HEK293 (cell line): Measurements from ENCODE around the gene DYNLT2B.

Experiments
- ATF2 ChIP-seq: fragments of 450-650 bp; formaldehyde crosslinking; IDR thresholded peaks from 2 replicates; pipeline ENCODE4 v1.5.1; 2016; ENCODE audit warnings: missing biosample characterization, missing genetic modification characterization, low read depth
- MYNN ChIP-seq: fragments of 450-650 bp; formaldehyde crosslinking; IDR thresholded peaks from 2 replicates; pipeline ENCODE4 v1.5.1; 2016; ENCODE audit warnings: missing biosample characterization, missing genetic modification characterization, borderline replicate concordance
- ZFP3 ChIP-seq: fragments of 450-650 bp; formaldehyde crosslinking; IDR thresholded peaks from 2 replicates; pipeline ENCODE4 v1.5.1; 2016; ENCODE audit warnings: low read depth, missing biosample characterization, missing genetic modification characterization
- ZNF112 ChIP-seq: fragments of 450-650 bp; formaldehyde crosslinking; IDR thresholded peaks from 2 replicates; pipeline ENCODE4 v1.5.0; 2017; ENCODE audit warnings: missing biosample characterization, missing genetic modification characterization
- ZNF140 ChIP-seq: fragments of 450-650 bp; formaldehyde crosslinking; IDR thresholded peaks from 2 replicates; pipeline ENCODE4 v1.5.1; 2016; ENCODE audit warnings: missing biosample characterization, missing genetic modification characterization
- ZNF155 ChIP-seq: fragments of 450-650 bp; formaldehyde crosslinking; IDR thresholded peaks from 2 replicates; pipeline ENCODE4 v1.5.1; 2016; ENCODE audit warnings: missing biosample characterization, missing genetic modification characterization
- ZNF184 ChIP-seq: fragments of 450-650 bp; IDR thresholded peaks from 2 replicates; pipeline ENCODE4 v1.5.1; 2018; ENCODE audit warnings: missing biosample characterization, mild to moderate bottlenecking, missing genetic modification characterization
- ZNF24 ChIP-seq: fragments of 450-650 bp; formaldehyde crosslinking; IDR thresholded peaks from 2 replicates; pipeline ENCODE4 v1.5.1; 2016; ENCODE audit warnings: missing biosample characterization, missing genetic modification characterization
- ZNF26 ChIP-seq: fragments of 450-650 bp; formaldehyde crosslinking; IDR thresholded peaks from 2 replicates; pipeline ENCODE4 v1.5.1; 2016; ENCODE audit warnings: missing biosample characterization, missing genetic modification characterization
- ZNF311 ChIP-seq: fragments of 450-650 bp; formaldehyde crosslinking; IDR thresholded peaks from 2 replicates; pipeline ENCODE4 v1.5.1; 2017; ENCODE audit warnings: missing biosample characterization, missing genetic modification characterization, borderline replicate concordance
- ZNF362 ChIP-seq: fragments of 450-650 bp; formaldehyde crosslinking; IDR thresholded peaks from 2 replicates; pipeline ENCODE4 v1.5.1; 2016; ENCODE audit warnings: missing biosample characterization, missing genetic modification characterization
- ZNF544 ChIP-seq: fragments of 450-650 bp; formaldehyde crosslinking; IDR thresholded peaks from 2 replicates; pipeline ENCODE4 v1.5.0; 2017; ENCODE audit warnings: missing biosample characterization, missing genetic modification characterization
- ZNF600 ChIP-seq: fragments of 450-650 bp; formaldehyde crosslinking; IDR thresholded peaks from 2 replicates; pipeline ENCODE4 v1.5.1; 2016; ENCODE audit warnings: missing biosample characterization, missing genetic modification characterization
- ZNF670 ChIP-seq: fragments of 450-650 bp; formaldehyde crosslinking; IDR thresholded peaks from 2 replicates; pipeline ENCODE4 v1.5.1; 2016; ENCODE audit warnings: missing biosample characterization, missing genetic modification characterization, low read depth
- ZSCAN18 ChIP-seq: fragments of 450-650 bp; formaldehyde crosslinking; IDR thresholded peaks from 2 replicates; pipeline ENCODE4 v1.5.1; 2016; ENCODE audit warnings: missing biosample characterization, missing genetic modification characterization
- ZSCAN4 ChIP-seq: fragments of 450-650 bp; formaldehyde crosslinking; IDR thresholded peaks from 2 replicates; pipeline ENCODE4 v1.5.1; 2017; ENCODE audit warnings: missing biosample characterization, missing genetic modification characterization
- TF ChIP-seq, protein P1 (sequence below): fragments of 450-650 bp; formaldehyde crosslinking; IDR thresholded peaks from 2 replicates; pipeline ENCODE4 v1.5.1; 2016; ENCODE audit warnings: missing biosample characterization, missing genetic modification characterization
- TF ChIP-seq, protein P2 (sequence below): fragments of 450-650 bp; formaldehyde crosslinking; IDR thresholded peaks from 2 replicates; pipeline ENCODE4 v1.5.1; 2017; ENCODE audit warnings: missing biosample characterization, missing genetic modification characterization
- TF ChIP-seq, protein P3 (sequence below): fragments of 450-650 bp; formaldehyde crosslinking; IDR thresholded peaks from 2 replicates; pipeline ENCODE4 v1.5.1; 2016; ENCODE audit warnings: missing biosample characterization, missing genetic modification characterization, borderline replicate concordance
- TF ChIP-seq, protein P4 (sequence below): fragments of 450-650 bp; formaldehyde crosslinking; IDR thresholded peaks from 2 replicates; pipeline ENCODE4 v1.5.1; 2016; ENCODE audit warnings: missing biosample characterization, missing genetic modification characterization

The DYNLT2B gene

GRCh38 chr3:196287440-196288140, 30.4 kb downstream of the DYNLT2B start, which contains the start of gene PCYT1A (continued):
- TF ChIP-seq ZSCAN18 (tag by site-specific recombination) (no peak), ZNF155 (tag by site-specific recombination) (no peak), ZNF670 (tag by site-specific recombination) (no peak), ZNF24 (tag by site-specific recombination) (peak; percentile 64), ZNF311 (tag by site-specific recombination) (no peak), ZNF544 (tag by site-specific recombination) (no peak), ZSCAN4 (tag by site-specific recombination) (peak; percentile 20; the same call in 1 of the 2 replicates), ZNF140 (tag by site-specific recombination) (no peak), ZNF112 (tag by site-specific recombination) (no peak), MYNN (tag by site-specific recombination) (no peak), ZNF26 (tag by site-specific recombination) (no peak), ZFP3 (tag by site-specific recombination) (no peak), ZNF362 (tag by site-specific recombination) (no peak), ATF2 (no peak), ZNF184 (tag by site-specific recombination) (no peak), ZNF600 (peak; percentile 96)
- TF ChIP-seq, protein P1, sequence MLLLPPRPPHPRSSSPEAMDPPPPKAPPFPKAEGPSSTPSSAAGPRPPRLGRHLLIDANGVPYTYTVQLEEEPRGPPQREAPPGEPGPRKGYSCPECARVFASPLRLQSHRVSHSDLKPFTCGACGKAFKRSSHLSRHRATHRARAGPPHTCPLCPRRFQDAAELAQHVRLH: peak; percentile 93
- TF ChIP-seq, protein P2, sequence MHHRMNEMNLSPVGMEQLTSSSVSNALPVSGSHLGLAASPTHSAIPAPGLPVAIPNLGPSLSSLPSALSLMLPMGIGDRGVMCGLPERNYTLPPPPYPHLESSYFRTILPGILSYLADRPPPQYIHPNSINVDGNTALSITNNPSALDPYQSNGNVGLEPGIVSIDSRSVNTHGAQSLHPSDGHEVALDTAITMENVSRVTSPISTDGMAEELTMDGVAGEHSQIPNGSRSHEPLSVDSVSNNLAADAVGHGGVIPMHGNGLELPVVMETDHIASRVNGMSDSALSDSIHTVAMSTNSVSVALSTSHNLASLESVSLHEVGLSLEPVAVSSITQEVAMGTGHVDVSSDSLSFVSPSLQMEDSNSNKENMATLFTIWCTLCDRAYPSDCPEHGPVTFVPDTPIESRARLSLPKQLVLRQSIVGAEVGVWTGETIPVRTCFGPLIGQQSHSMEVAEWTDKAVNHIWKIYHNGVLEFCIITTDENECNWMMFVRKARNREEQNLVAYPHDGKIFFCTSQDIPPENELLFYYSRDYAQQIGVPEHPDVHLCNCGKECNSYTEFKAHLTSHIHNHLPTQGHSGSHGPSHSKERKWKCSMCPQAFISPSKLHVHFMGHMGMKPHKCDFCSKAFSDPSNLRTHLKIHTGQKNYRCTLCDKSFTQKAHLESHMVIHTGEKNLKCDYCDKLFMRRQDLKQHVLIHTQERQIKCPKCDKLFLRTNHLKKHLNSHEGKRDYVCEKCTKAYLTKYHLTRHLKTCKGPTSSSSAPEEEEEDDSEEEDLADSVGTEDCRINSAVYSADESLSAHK: peak; percentile 16; the same call in 1 of the 2 replicates
- TF ChIP-seq, protein P3, sequence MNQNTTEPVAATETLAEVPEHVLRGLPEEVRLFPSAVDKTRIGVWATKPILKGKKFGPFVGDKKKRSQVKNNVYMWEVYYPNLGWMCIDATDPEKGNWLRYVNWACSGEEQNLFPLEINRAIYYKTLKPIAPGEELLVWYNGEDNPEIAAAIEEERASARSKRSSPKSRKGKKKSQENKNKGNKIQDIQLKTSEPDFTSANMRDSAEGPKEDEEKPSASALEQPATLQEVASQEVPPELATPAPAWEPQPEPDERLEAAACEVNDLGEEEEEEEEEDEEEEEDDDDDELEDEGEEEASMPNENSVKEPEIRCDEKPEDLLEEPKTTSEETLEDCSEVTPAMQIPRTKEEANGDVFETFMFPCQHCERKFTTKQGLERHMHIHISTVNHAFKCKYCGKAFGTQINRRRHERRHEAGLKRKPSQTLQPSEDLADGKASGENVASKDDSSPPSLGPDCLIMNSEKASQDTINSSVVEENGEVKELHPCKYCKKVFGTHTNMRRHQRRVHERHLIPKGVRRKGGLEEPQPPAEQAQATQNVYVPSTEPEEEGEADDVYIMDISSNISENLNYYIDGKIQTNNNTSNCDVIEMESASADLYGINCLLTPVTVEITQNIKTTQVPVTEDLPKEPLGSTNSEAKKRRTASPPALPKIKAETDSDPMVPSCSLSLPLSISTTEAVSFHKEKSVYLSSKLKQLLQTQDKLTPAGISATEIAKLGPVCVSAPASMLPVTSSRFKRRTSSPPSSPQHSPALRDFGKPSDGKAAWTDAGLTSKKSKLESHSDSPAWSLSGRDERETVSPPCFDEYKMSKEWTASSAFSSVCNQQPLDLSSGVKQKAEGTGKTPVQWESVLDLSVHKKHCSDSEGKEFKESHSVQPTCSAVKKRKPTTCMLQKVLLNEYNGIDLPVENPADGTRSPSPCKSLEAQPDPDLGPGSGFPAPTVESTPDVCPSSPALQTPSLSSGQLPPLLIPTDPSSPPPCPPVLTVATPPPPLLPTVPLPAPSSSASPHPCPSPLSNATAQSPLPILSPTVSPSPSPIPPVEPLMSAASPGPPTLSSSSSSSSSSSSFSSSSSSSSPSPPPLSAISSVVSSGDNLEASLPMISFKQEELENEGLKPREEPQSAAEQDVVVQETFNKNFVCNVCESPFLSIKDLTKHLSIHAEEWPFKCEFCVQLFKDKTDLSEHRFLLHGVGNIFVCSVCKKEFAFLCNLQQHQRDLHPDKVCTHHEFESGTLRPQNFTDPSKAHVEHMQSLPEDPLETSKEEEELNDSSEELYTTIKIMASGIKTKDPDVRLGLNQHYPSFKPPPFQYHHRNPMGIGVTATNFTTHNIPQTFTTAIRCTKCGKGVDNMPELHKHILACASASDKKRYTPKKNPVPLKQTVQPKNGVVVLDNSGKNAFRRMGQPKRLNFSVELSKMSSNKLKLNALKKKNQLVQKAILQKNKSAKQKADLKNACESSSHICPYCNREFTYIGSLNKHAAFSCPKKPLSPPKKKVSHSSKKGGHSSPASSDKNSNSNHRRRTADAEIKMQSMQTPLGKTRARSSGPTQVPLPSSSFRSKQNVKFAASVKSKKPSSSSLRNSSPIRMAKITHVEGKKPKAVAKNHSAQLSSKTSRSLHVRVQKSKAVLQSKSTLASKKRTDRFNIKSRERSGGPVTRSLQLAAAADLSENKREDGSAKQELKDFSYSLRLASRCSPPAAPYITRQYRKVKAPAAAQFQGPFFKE (tag by site-specific recombination): no peak
- TF ChIP-seq, protein P4, sequence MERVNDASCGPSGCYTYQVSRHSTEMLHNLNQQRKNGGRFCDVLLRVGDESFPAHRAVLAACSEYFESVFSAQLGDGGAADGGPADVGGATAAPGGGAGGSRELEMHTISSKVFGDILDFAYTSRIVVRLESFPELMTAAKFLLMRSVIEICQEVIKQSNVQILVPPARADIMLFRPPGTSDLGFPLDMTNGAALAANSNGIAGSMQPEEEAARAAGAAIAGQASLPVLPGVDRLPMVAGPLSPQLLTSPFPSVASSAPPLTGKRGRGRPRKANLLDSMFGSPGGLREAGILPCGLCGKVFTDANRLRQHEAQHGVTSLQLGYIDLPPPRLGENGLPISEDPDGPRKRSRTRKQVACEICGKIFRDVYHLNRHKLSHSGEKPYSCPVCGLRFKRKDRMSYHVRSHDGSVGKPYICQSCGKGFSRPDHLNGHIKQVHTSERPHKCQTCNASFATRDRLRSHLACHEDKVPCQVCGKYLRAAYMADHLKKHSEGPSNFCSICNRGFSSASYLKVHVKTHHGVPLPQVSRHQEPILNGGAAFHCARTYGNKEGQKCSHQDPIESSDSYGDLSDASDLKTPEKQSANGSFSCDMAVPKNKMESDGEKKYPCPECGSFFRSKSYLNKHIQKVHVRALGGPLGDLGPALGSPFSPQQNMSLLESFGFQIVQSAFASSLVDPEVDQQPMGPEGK (tag by site-specific recombination): peak; percentile 74
